H9 (cell line): Measurements from ENCODE around the gene ABCD1. TPM values are rescaled to one million over a fixed set of nuclear protein-coding genes. Genes with fewer than 3 reads are reported as not detected.

Experiments
- DNase-seq: peaks from one replicate; pipeline ENCODE4 v3.0.0-alpha.2; 2017
- H2AFZ ChIP-seq: one replicate; pipeline ENCODE4 v1.6.1; 2013; ENCODE audit warnings: mild to moderate bottlenecking, low read length, control low read depth, moderate library complexity
- H2AK5ac ChIP-seq: 2 replicates; pipeline ENCODE4 v1.6.1; 2013; ENCODE audit warnings: low read length, control low read depth, mixed read lengths; ENCODE audit not compliant: insufficient read length
- H2BK120ac ChIP-seq: one replicate; pipeline ENCODE4 v1.6.1; 2013; ENCODE audit warnings: low read depth, mild to moderate bottlenecking, low read length, control low read depth, inconsistent platforms; ENCODE audit not compliant: poor library complexity, severe bottlenecking
- H2BK12ac ChIP-seq: 2 replicates; pipeline ENCODE4 v1.6.1; 2013; ENCODE audit warnings: low read length, control low read depth, mixed read lengths, low read depth; ENCODE audit not compliant: insufficient read length
- H2BK15ac ChIP-seq: 2 replicates; pipeline ENCODE4 v1.6.1; 2013; ENCODE audit warnings: low read depth, low read length, control low read depth
- H2BK20ac ChIP-seq: one replicate; pipeline ENCODE4 v1.6.1; 2013; ENCODE audit warnings: low read depth, mild to moderate bottlenecking, low read length, control low read depth, inconsistent platforms; ENCODE audit not compliant: poor library complexity, severe bottlenecking
- H2BK5ac ChIP-seq: 2 replicates; pipeline ENCODE4 v1.6.1; 2013; ENCODE audit warnings: low read length, control low read depth, mixed read lengths; ENCODE audit not compliant: insufficient read length
- H3K14ac ChIP-seq: 2 replicates; pipeline ENCODE4 v1.6.1; 2013; ENCODE audit warnings: low read length, control low read depth; ENCODE audit not compliant: insufficient read depth
- H3K18ac ChIP-seq: 2 replicates; pipeline ENCODE4 v1.6.1; 2013; ENCODE audit warnings: low read depth, mild to moderate bottlenecking, mixed read lengths, low read length, control low read depth; ENCODE audit not compliant: insufficient read length
- H3K23ac ChIP-seq: 2 replicates; pipeline ENCODE4 v1.6.1; 2013; ENCODE audit warnings: low read length, control low read depth, mixed read lengths, low read depth; ENCODE audit not compliant: insufficient read length
- H3K23me2 ChIP-seq: 2 replicates; pipeline ENCODE4 v1.6.1; 2013; ENCODE audit warnings: low read depth, mild to moderate bottlenecking, mixed read lengths, low read length, control low read depth; ENCODE audit not compliant: insufficient read length, poor library complexity, severe bottlenecking
- H3K27ac ChIP-seq: 2 replicates; pipeline ENCODE4 v1.5.1; 2013; ENCODE audit warnings: low read length, control low read depth, mixed read lengths, low read depth; ENCODE audit not compliant: insufficient read length
- H3K27me3 ChIP-seq: 2 replicates; pipeline ENCODE4 v1.6.1; 2013; ENCODE audit warnings: low read length, control low read depth, inconsistent platforms; ENCODE audit not compliant: insufficient read depth
- H3K4ac ChIP-seq: 2 replicates; pipeline ENCODE4 v1.6.1; 2013; ENCODE audit warnings: low read depth, mild to moderate bottlenecking, control low read depth, inconsistent platforms, low read length, moderate library complexity
- H3K4me1 ChIP-seq: 2 replicates; pipeline ENCODE4 v1.6.1; 2013; ENCODE audit warnings: low read length, control low read depth, inconsistent platforms; ENCODE audit not compliant: insufficient read depth
- H3K4me2 ChIP-seq: 2 replicates; pipeline ENCODE4 v1.6.1; 2013; ENCODE audit warnings: low read length, control low read depth, mixed read lengths; ENCODE audit not compliant: insufficient read length, insufficient read depth
- H3K56ac ChIP-seq: 2 replicates; pipeline ENCODE4 v1.6.1; 2013; ENCODE audit warnings: low read depth, mild to moderate bottlenecking, mixed read lengths, low read length, control low read depth; ENCODE audit not compliant: insufficient read length
- H3K79me1 ChIP-seq: 2 replicates; pipeline ENCODE4 v1.6.1; 2013; ENCODE audit warnings: low read depth, mild to moderate bottlenecking, moderate library complexity, low read length, control low read depth, inconsistent platforms; ENCODE audit not compliant: insufficient read depth, poor library complexity, severe bottlenecking
- H3K79me2 ChIP-seq: 2 replicates; pipeline ENCODE4 v1.6.1; 2013; ENCODE audit warnings: low read length, control low read depth, inconsistent platforms; ENCODE audit not compliant: insufficient read depth
- H3K9ac ChIP-seq: 2 replicates; pipeline ENCODE4 v1.6.1; 2013; ENCODE audit warnings: low read length, control low read depth, mixed read lengths; ENCODE audit not compliant: insufficient read length; ENCODE audit errors: extremely low read depth
- H3K9me3 ChIP-seq: one replicate; pipeline ENCODE4 v1.6.1; 2013; ENCODE audit warnings: low read depth, low read length, inconsistent platforms; ENCODE audit not compliant: control insufficient read depth
- H3T11ph ChIP-seq: one replicate; pipeline ENCODE4 v1.6.1; 2013; ENCODE audit warnings: mild to moderate bottlenecking, low read length, control low read depth, inconsistent platforms
- H4K20me1 ChIP-seq: one replicate; pipeline ENCODE4 v1.6.1; 2013; ENCODE audit not compliant: control insufficient read depth, insufficient read length, insufficient read depth
- H4K5ac ChIP-seq: 2 replicates; pipeline ENCODE4 v1.6.1; 2013; ENCODE audit warnings: low read depth, mild to moderate bottlenecking, mixed read lengths, low read length, control low read depth; ENCODE audit not compliant: insufficient read length
- H4K8ac ChIP-seq: replicated peaks from 2 replicates; pipeline ENCODE4 v1.6.1; 2013; ENCODE audit warnings: low read length, control low read depth, mixed read lengths, low read depth; ENCODE audit not compliant: insufficient read length
- H4K91ac ChIP-seq: 2 replicates; pipeline ENCODE4 v1.6.1; 2013; ENCODE audit warnings: low read depth, mild to moderate bottlenecking, moderate library complexity, mixed read lengths, low read length, control low read depth; ENCODE audit not compliant: insufficient read length
- H3K27ac Mint-ChIP-seq, 3 experiments: 2 replicates in 2 of 3; 3 replicates in 1 of 3; pipeline ENCODE4 v1.8.0; 2020 to 2021; ENCODE audit warnings: mixed read lengths in 3 of 3, mild to moderate bottlenecking in 1 of 3, moderate library complexity in 1 of 3
- H3K27me3 Mint-ChIP-seq: 2 replicates; pipeline ENCODE4 v1.8.0; 2021; ENCODE audit warnings: low read depth, mild to moderate bottlenecking, moderate library complexity, mixed read lengths
- H3K36me3 Mint-ChIP-seq, 3 experiments: 2 replicates in 2 of 3; 3 replicates in 1 of 3; pipeline ENCODE4 v1.8.0; 2020 to 2021; ENCODE audit warnings: low read depth in 3 of 3, mixed read lengths in 3 of 3; ENCODE audit not compliant: insufficient read depth in 1 of 3
- H3K4me1 Mint-ChIP-seq, 2 experiments: 2 replicates each; pipeline ENCODE4 v1.8.0; 2020; ENCODE audit warnings: mixed read lengths in 2 of 2
- H3K4me3 Mint-ChIP-seq, 2 experiments: 2 replicates in 1 of 2; 3 replicates in 1 of 2; pipeline ENCODE4 v1.8.0; 2020 to 2021; ENCODE audit warnings: mild to moderate bottlenecking in 2 of 2, mixed read lengths in 2 of 2, moderate library complexity in 1 of 2
- H3K9me3 Mint-ChIP-seq, 2 experiments: 2 replicates in 1 of 2; 3 replicates in 1 of 2; pipeline ENCODE4 v1.8.0; 2020; ENCODE audit warnings: mild to moderate bottlenecking in 2 of 2, mixed read lengths in 2 of 2, moderate library complexity in 1 of 2
- WGBS: extraction: QIAGEN DNeasy Blood & Tissue Kit; methylation state at CpG from one replicate; pipeline ENCODE4 v1.1.7; 2013; ENCODE audit warnings: missing lambda C conversion rate, low lambda C conversion rate, mixed read lengths; ENCODE audit not compliant: insufficient read length; ENCODE audit errors: extremely low coverage; 5-methylcytosine and 5-hydroxymethylcytosine counted together
- total RNA-seq: library from RNA; stranded (reverse); gene quantifications from 2 replicates; pipeline ENCODE4 v1.2.1, GENCODE V29; 2021
- TF ChIP-seq, protein P1 (sequence below): fragments of 200-600 bp; sonication (generic); conservative IDR thresholded peaks from 3 replicates; pipeline ENCODE4 v1.8.0; 2021; ENCODE audit warnings: antibody characterized with exemption, mild to moderate bottlenecking

The ABCD1 gene
- total RNA-seq, 1 experiment from 2014 or later = 11.1 TPM

DNA sequence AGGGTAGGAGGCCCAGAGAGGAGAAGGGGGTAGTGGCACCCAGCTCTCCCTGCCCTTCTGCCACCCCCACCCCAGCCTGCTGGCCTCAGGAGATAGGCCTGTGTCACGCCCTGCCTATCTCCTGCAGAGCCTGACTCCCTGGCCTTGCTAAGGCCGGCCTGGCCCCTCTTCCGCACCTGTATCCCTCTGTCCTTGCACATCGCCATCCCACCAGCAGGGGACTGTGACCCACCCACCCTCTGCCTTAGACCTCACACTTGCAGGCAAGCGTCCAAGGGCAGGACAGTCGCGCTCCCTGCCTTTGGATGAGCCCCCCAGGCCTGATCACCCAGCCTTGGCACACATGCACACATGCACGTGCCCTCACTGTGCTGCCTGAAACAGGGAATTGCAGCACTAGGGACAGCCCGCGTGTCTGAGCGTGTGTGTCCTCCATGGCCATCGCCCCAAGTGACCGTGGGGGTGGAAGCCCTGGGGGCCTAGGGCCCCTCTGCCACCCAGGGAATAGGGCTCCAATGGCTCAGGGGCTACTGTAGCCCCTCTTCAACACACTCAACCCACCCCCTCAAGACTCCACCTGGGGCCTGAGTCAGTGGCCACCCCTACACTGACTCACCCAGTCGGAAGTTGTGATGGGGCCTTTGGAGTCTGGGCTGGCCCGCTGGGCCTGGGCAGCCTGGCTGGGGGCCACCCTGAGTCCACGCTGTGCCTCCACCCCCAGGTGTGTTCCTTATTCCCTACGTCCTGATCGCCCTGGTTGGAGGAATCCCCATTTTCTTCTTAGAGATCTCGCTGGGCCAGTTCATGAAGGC lies 34.8 kb upstream of the ABCD1 start:
- no peak overlapping the region for H3K27ac Mint-ChIP-seq
- Histone ChIP-seq H2BK5ac (no peak overlapping the region), H3K4me2 (peak overlapping the region; percentile 54), H2AFZ (no peak overlapping the region), H3K9me3 (peaks cover 6% of the 10 kb centered on the region), H4K8ac (no peak overlapping the region), H3K56ac (no peak overlapping the region), H3K14ac (no peak overlapping the region), H3K9ac (no peak overlapping the region), H3K18ac (no peak overlapping the region), H2BK15ac (no peak overlapping the region), H2AK5ac (no peak overlapping the region), H3K27me3 (no peaks in the 10 kb centered on the region), H3K79me2 (no peaks in the 10 kb centered on the region; the same call in 1 of the 2 replicates), H3K4ac (no peak overlapping the region), H4K91ac (no peak overlapping the region), H3T11ph (no peak overlapping the region), H3K27ac (no peak overlapping the region), H3K79me1 (no peaks in the 10 kb centered on the region), H2BK120ac (no peak overlapping the region), H2BK12ac (no peak overlapping the region), H4K5ac (no peak overlapping the region), H3K23ac (no peak overlapping the region), H2BK20ac (no peak overlapping the region), H4K20me1 (peaks cover 5% of the 10 kb centered on the region), H3K4me1 (no peaks in the 10 kb centered on the region; the same call in 1 of the 2 replicates), H3K23me2 (no peaks in the 10 kb centered on the region)
- peak overlapping the region; percentile 65 to 74 for H3K4me3 Mint-ChIP-seq
- peak; percentile 59 for DNase-seq
- peaks cover 28 to 55% of the 10 kb centered on the region in 2 experiments for H3K9me3 Mint-ChIP-seq
- TF ChIP-seq, protein P1, sequence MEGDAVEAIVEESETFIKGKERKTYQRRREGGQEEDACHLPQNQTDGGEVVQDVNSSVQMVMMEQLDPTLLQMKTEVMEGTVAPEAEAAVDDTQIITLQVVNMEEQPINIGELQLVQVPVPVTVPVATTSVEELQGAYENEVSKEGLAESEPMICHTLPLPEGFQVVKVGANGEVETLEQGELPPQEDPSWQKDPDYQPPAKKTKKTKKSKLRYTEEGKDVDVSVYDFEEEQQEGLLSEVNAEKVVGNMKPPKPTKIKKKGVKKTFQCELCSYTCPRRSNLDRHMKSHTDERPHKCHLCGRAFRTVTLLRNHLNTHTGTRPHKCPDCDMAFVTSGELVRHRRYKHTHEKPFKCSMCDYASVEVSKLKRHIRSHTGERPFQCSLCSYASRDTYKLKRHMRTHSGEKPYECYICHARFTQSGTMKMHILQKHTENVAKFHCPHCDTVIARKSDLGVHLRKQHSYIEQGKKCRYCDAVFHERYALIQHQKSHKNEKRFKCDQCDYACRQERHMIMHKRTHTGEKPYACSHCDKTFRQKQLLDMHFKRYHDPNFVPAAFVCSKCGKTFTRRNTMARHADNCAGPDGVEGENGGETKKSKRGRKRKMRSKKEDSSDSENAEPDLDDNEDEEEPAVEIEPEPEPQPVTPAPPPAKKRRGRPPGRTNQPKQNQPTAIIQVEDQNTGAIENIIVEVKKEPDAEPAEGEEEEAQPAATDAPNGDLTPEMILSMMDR = peak; percentile 39; the same call in 2 of the 3 replicates
- no CpG with 5 or more reads among the region's 19 CpGs for WGBS
- peaks cover 18 to 43% (median 43%) of the 10 kb centered on the region in 3 experiments; a peak in 6 of 7 replicates for H3K36me3 Mint-ChIP-seq
- 0 out of 2 replicates have a peak, but pooled peaks cover 2% of the 10 kb centered on the region for H3K27me3 Mint-ChIP-seq
- H3K4me1 Mint-ChIP-seq = peaks cover 9 to 18% of the 10 kb centered on the region in 2 experiments
